ENCODE measurements around the gene IFNLR1. TPM values are rescaled to one million over a fixed set of nuclear protein-coding genes. Genes with fewer than 3 reads are reported as not detected.

Gene IFNLR1
- total and polyA plus RNA-seq, 9 of the 15 experiments (the other 6 are each of a cell fraction or from before 2014, with no cell fraction given), result not detected

- in situ Hi-C loops (cut with MboI), result no loop called here
These were observed 8.0 kb upstream of the IFNLR1 start for GRCh38 chr1:24195136-24195535.

More at GRCh38 chr1:24195136-24195535, 8.0 kb upstream of the IFNLR1 start:
- Histone ChIP-seq H4K20me1 (replicated peaks; ENCODE audit: control insufficient read depth, insufficient read depth, low read length) (no peaks in the 10 kb centered on the region), H3K4me1 (replicated peaks in 1 of 2; ENCODE audit: control insufficient read depth in 2 of 2, insufficient read depth in 2 of 2, low read length in 2 of 2) (peaks cover 3 to 5% of the 10 kb centered on the region in 2 experiments; a peak in 3 of 5 replicates), H3K9me3 (replicated peaks; ENCODE audit: control insufficient read depth, insufficient read depth, low read depth, low read length) (no peaks in the 10 kb centered on the region), H2AFZ (ENCODE audit: low read depth, low read length) (no peak overlapping the region), H3K27ac (ENCODE audit: extremely low read depth, low read depth, low read length) (no peak overlapping the region), H3K4me2 (ENCODE audit: insufficient read depth, low read length) (no peak overlapping the region), H3K9me1 (ENCODE audit: control insufficient read depth, insufficient read depth, low read length) (no peaks in the 10 kb centered on the region), H3K9ac (ENCODE audit: insufficient read depth in 1 of 2, low read depth in 2 of 2, low read length in 2 of 2) (no peak overlapping the region), H3K36me3 (ENCODE audit: control insufficient read depth, insufficient read depth, low read length) (no peaks in the 10 kb centered on the region), H3K4me3 (no peak overlapping the region), H3K27me3 (ENCODE audit: control insufficient read depth in 2 of 2, insufficient read depth in 2 of 2, low read length in 2 of 2) (peaks cover 14 to 45% of the 10 kb centered on the region in 2 experiments; a peak in 4 of 5 replicates), H3K79me2 (ENCODE audit: control insufficient read depth, insufficient read depth, low read length) (no peaks in the 10 kb centered on the region)
- DNase-seq (ENCODE audit: extremely low read depth in 1 of 4, low spot score in 3 of 4), result no peak
- 2% methylated on average over 2 of the region's 2 CpGs for WGBS (ENCODE audit: insufficient coverage, low coverage, missing lambda C conversion rate)
- intact Hi-C loops (cut with micrococcal nuclease), result loop anchor here (5.0 kb wide), 1 partner anchor 43 kb away; no protein-coding TSS in a partner anchor
- no peak for FAIRE-seq
- no TSS peak for BruUV-seq (replicated peaks)
- CTCF ChIA-PET (ENCODE audit: low intra/inter-chr PET ratio), result interaction anchor here (1.1 kb wide), 1 partner anchor 196 kb away, joined by 3 read pairs; no protein-coding TSS in a partner anchor
- ATAC-seq, result no peak
- POLR2A ChIA-PET, result no interaction called here
- TF ChIP-seq MYC (IDR thresholded peaks at IDR 0.05; ENCODE audit: low read depth, low read length), result no peak
- no peak for TF ChIP-seq MYC (CRISPR knock-in tag; IDR thresholded peaks at IDR 0.05; ENCODE audit: borderline replicate concordance, low read depth)
- no peak for TF ChIP-seq FOXA1 (IDR thresholded peaks at IDR 0.05; ENCODE audit: borderline replicate concordance)
- TF ChIP-seq POLR2AphosphoS5 (IDR thresholded peaks at IDR 0.05; ENCODE audit: control insufficient read depth, insufficient read depth, low read depth, low read length), result no peak
- TF ChIP-seq ELF1 (tag; IDR thresholded peaks at IDR 0.05), result no peak
- no peak for TF ChIP-seq ZNF695 (CRISPR knock-in tag; IDR thresholded peaks at IDR 0.05)
- TF ChIP-seq ZNF3 (CRISPR knock-in tag; IDR thresholded peaks at IDR 0.05), result no peak
- no peak for TF ChIP-seq CLOCK (CRISPR knock-in tag; IDR thresholded peaks at IDR 0.05; ENCODE audit: borderline replicate concordance)

Data from K562 (cell line).